SK-N-SH treated with all-trans-retinoic acid at 6 μM for 48 hours (cell line): Measurements from ENCODE around the gene KATNAL1.

Experiments
- ARNTL ChIP-seq: fragments of 450-650 bp; formaldehyde crosslinking; IDR thresholded peaks from 2 replicates; pipeline ENCODE4 v1.5.0; 2020; ENCODE audit warnings: low read depth, mild to moderate bottlenecking, moderate library complexity, borderline replicate concordance
- ESRRG ChIP-seq: fragments of 250-450 bp; sonication (Bioruptor Pico); IDR thresholded peaks from 2 replicates; pipeline ENCODE4 v1.6.1; 2021; ENCODE audit warnings: mild to moderate bottlenecking
- GLIS3 ChIP-seq: fragments of 250-450 bp; sonication (Bioruptor Pico); IDR thresholded peaks from 2 replicates; pipeline ENCODE4 v1.5.0; 2020; ENCODE audit warnings: mild to moderate bottlenecking, moderate library complexity
- ISL1 ChIP-seq: fragments of 250-450 bp; sonication (Bioruptor Pico); IDR thresholded peaks from 2 replicates; pipeline ENCODE4 v2.1.2; 2022; ENCODE audit warnings: mild to moderate bottlenecking, moderate library complexity
- RARB ChIP-seq: fragments of 250-450 bp; sonication (Bioruptor Pico); IDR thresholded peaks from 2 replicates; pipeline ENCODE4 v1.8.0; 2021; ENCODE audit warnings: mild to moderate bottlenecking, moderate library complexity
- TOX ChIP-seq: fragments of 250-450 bp; sonication (Bioruptor Pico); IDR thresholded peaks from 2 replicates; pipeline ENCODE4 v1.8.0; 2021; ENCODE audit warnings: mild to moderate bottlenecking, moderate library complexity, borderline replicate concordance
- ZC3H10 ChIP-seq: fragments of 250-450 bp; sonication (Bioruptor Pico); IDR thresholded peaks from 2 replicates; pipeline ENCODE4 v1.5.1; 2021; ENCODE audit warnings: mild to moderate bottlenecking, moderate library complexity
- TF ChIP-seq, protein P1 (sequence below): fragments of 250-450 bp; sonication (Bioruptor Pico); IDR thresholded peaks from 2 replicates; pipeline ENCODE4 v1.5.1; 2021; ENCODE audit warnings: mild to moderate bottlenecking, moderate library complexity
- TF ChIP-seq, protein P2 (sequence below): fragments of 250-450 bp; sonication (Bioruptor Pico); IDR thresholded peaks from 2 replicates; pipeline ENCODE4 v1.8.0; 2020; ENCODE audit warnings: mild to moderate bottlenecking, moderate library complexity, borderline replicate concordance
- TF ChIP-seq, protein P3 (sequence below): fragments of 250-450 bp; sonication (Bioruptor Pico); IDR thresholded peaks from 2 replicates; pipeline ENCODE4 v1.5.0; 2020; ENCODE audit warnings: mild to moderate bottlenecking, moderate library complexity
- TF ChIP-seq, protein P4 (sequence below): fragments of 250-450 bp; sonication (Bioruptor Pico); IDR thresholded peaks from 2 replicates; pipeline ENCODE4 v1.5.1; 2020; ENCODE audit warnings: low read depth, mild to moderate bottlenecking, moderate library complexity

DNA sequence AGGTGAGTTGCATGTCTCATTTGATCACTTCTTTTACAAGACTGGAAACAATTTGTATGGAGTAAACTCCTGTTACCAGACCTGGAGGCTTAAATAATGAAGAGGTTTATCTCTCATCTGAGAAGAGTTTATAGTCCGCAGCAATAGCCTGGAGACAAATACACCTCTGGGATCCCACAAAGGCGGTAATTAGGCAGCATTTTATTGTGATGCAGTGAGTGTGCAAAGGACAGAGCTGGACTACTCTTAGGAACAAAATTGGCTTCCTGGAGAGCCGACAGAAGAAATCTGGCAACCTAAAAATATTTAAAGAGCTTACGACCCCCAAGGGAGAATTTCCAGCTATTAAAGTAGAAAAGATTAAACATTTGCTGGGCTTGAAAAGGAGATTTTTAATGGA lies 11.8 kb upstream of the KATNAL1 start:
- TF ChIP-seq GLIS3 (CRISPR knock-in tag): no peak
- TF ChIP-seq TOX (CRISPR knock-in tag): no peak
- TF ChIP-seq, protein P1, sequence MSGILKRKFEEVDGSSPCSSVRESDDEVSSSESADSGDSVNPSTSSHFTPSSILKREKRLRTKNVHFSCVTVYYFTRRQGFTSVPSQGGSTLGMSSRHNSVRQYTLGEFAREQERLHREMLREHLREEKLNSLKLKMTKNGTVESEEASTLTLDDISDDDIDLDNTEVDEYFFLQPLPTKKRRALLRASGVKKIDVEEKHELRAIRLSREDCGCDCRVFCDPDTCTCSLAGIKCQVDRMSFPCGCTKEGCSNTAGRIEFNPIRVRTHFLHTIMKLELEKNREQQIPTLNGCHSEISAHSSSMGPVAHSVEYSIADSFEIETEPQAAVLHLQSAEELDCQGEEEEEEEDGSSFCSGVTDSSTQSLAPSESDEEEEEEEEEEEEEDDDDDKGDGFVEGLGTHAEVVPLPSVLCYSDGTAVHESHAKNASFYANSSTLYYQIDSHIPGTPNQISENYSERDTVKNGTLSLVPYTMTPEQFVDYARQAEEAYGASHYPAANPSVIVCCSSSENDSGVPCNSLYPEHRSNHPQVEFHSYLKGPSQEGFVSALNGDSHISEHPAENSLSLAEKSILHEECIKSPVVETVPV: no peak
- TF ChIP-seq ESRRG (CRISPR knock-in tag): no peak
- no peak for TF ChIP-seq ARNTL (CRISPR knock-in tag)
- no peak for TF ChIP-seq RARB
- TF ChIP-seq, protein P2, sequence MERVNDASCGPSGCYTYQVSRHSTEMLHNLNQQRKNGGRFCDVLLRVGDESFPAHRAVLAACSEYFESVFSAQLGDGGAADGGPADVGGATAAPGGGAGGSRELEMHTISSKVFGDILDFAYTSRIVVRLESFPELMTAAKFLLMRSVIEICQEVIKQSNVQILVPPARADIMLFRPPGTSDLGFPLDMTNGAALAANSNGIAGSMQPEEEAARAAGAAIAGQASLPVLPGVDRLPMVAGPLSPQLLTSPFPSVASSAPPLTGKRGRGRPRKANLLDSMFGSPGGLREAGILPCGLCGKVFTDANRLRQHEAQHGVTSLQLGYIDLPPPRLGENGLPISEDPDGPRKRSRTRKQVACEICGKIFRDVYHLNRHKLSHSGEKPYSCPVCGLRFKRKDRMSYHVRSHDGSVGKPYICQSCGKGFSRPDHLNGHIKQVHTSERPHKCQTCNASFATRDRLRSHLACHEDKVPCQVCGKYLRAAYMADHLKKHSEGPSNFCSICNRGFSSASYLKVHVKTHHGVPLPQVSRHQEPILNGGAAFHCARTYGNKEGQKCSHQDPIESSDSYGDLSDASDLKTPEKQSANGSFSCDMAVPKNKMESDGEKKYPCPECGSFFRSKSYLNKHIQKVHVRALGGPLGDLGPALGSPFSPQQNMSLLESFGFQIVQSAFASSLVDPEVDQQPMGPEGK (CRISPR knock-in tag): no peak
- TF ChIP-seq, protein P3, sequence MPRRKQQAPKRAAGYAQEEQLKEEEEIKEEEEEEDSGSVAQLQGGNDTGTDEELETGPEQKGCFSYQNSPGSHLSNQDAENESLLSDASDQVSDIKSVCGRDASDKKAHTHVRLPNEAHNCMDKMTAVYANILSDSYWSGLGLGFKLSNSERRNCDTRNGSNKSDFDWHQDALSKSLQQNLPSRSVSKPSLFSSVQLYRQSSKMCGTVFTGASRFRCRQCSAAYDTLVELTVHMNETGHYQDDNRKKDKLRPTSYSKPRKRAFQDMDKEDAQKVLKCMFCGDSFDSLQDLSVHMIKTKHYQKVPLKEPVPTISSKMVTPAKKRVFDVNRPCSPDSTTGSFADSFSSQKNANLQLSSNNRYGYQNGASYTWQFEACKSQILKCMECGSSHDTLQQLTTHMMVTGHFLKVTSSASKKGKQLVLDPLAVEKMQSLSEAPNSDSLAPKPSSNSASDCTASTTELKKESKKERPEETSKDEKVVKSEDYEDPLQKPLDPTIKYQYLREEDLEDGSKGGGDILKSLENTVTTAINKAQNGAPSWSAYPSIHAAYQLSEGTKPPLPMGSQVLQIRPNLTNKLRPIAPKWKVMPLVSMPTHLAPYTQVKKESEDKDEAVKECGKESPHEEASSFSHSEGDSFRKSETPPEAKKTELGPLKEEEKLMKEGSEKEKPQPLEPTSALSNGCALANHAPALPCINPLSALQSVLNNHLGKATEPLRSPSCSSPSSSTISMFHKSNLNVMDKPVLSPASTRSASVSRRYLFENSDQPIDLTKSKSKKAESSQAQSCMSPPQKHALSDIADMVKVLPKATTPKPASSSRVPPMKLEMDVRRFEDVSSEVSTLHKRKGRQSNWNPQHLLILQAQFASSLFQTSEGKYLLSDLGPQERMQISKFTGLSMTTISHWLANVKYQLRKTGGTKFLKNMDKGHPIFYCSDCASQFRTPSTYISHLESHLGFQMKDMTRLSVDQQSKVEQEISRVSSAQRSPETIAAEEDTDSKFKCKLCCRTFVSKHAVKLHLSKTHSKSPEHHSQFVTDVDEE (CRISPR knock-in tag): no peak
- TF ChIP-seq, protein P4, sequence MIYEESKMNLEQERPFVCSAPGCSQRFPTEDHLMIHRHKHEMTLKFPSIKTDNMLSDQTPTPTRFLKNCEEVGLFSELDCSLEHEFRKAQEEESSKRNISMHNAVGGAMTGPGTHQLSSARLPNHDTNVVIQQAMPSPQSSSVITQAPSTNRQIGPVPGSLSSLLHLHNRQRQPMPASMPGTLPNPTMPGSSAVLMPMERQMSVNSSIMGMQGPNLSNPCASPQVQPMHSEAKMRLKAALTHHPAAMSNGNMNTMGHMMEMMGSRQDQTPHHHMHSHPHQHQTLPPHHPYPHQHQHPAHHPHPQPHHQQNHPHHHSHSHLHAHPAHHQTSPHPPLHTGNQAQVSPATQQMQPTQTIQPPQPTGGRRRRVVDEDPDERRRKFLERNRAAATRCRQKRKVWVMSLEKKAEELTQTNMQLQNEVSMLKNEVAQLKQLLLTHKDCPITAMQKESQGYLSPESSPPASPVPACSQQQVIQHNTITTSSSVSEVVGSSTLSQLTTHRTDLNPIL: no peak
- no peak for TF ChIP-seq ZC3H10 (CRISPR knock-in tag)
- TF ChIP-seq ISL1 (CRISPR knock-in tag): no peak
